PC-9 (cell line): ENCODE results near the gene TH. TPM values are rescaled to one million over a fixed set of nuclear protein-coding genes. Genes with fewer than 3 reads are reported as not detected.

ENCODE experiments used
- BruUV-seq: library from RNA; stranded (reverse); fragments of 400-500 nt; replicated peaks from 2 replicates; lab custom pipeline; 2021; lab: Mats Ljungman, UMichigan
- CTCF ChIA-PET: fragments of 300-600 bp; sonication (Branson Sonifier 250); formaldehyde crosslinking; loops from one replicate; lab custom pipeline; 2022; ENCODE audit warnings: antibody characterized with exemption; lab: Charles Lee
- POLR2A ChIA-PET: fragments of 300-600 bp; sonication (Branson Sonifier 250); formaldehyde crosslinking; loops from one replicate; lab custom pipeline; 2022; ENCODE audit warnings: antibody characterized with exemption; ENCODE audit not compliant: unreplicated experiment; lab: Charles Lee
- DNase-seq, 2 experiments: peaks; one replicate each; pipeline versions ENCODE4 v3.0.0 to v3.0.0-alpha.2; 2015 to 2022; ENCODE audit warnings: mixed read lengths in 1 of 2
- H2AFZ ChIP-seq: fragments of 200-600 bp; sonication (generic); 2 replicates; pipeline ENCODE4 v1.8.1; 2017; ENCODE audit warnings: antibody characterized with exemption
- H3F3A ChIP-seq: fragments of 200-600 bp; sonication (generic); 2 replicates; pipeline ENCODE4 v1.8.1; 2017; ENCODE audit warnings: antibody characterized with exemption, mild to moderate bottlenecking, low read depth; ENCODE audit not compliant: insufficient read depth
- H3K27ac ChIP-seq: fragments of 200-600 bp; sonication (generic); 2 replicates; pipeline ENCODE4 v1.6.1; 2016; ENCODE audit warnings: mixed run types
- H3K27me3 ChIP-seq: fragments of 200-600 bp; sonication (generic); 2 replicates; pipeline ENCODE4 v1.6.1; 2016; ENCODE audit warnings: low read depth, mixed run types; ENCODE audit not compliant: insufficient read depth
- H3K36me3 ChIP-seq: fragments of 200-600 bp; sonication (generic); 2 replicates; pipeline ENCODE4 v1.6.1; 2016; ENCODE audit warnings: low read depth, mixed run types
- H3K4me1 ChIP-seq: fragments of 200-600 bp; sonication (generic); replicated peaks from 2 replicates; pipeline ENCODE4 v1.6.1; 2016; ENCODE audit warnings: mixed run types; ENCODE audit not compliant: insufficient read depth
- H3K4me2 ChIP-seq: fragments of 200-600 bp; sonication (generic); 2 replicates; pipeline ENCODE4 v1.6.1; 2017; ENCODE audit warnings: mixed run types
- H3K4me3 ChIP-seq: fragments of 200-600 bp; sonication (generic); 2 replicates; pipeline ENCODE4 v1.6.1; 2016; ENCODE audit warnings: mixed run types
- H3K79me2 ChIP-seq: fragments of 200-600 bp; sonication (generic); 2 replicates; pipeline ENCODE4 v1.6.1; 2017; ENCODE audit warnings: low read depth, mixed run types
- H3K9me2 ChIP-seq: fragments of 200-600 bp; sonication (generic); 2 replicates; pipeline ENCODE4 v1.8.1; 2017; ENCODE audit warnings: mild to moderate bottlenecking; ENCODE audit not compliant: insufficient read depth
- H3K9me3 ChIP-seq: fragments of 200-600 bp; sonication (generic); 2 replicates; pipeline ENCODE4 v1.8.1; 2016; ENCODE audit warnings: low read depth; ENCODE audit not compliant: insufficient read depth
- H4K20me1 ChIP-seq: fragments of 200-600 bp; sonication (generic); 2 replicates; pipeline ENCODE4 v1.8.1; 2017; ENCODE audit not compliant: insufficient read depth
- CTCF ChIP-seq: fragments of 200-600 bp; sonication (generic); conservative IDR thresholded peaks from 2 replicates; pipeline ENCODE4 v1.6.1; 2017; ENCODE audit warnings: mixed run types, antibody characterized with exemption, mild to moderate bottlenecking, moderate library complexity
- EZH2 ChIP-seq: fragments of 200-600 bp; sonication (generic); IDR thresholded peaks from 2 replicates; pipeline ENCODE4 v1.8.0; 2017; ENCODE audit warnings: antibody characterized with exemption, low read depth
- intact Hi-C: fragments of 100-400 bp; cut with micrococcal nuclease; formaldehyde crosslinking; loops from one replicate; pipeline ENCODE4 v1.10.0; 2022; ENCODE audit not compliant: unreplicated experiment
- total RNA-seq: library from RNA; stranded (reverse); gene quantifications from 2 replicates; pipeline ENCODE4 v1.2.3, GENCODE V29; 2021

TH gene
- total RNA-seq, 1 experiment from 2014 or later: 2.2 TPM

- BruUV-seq: no TSS peak
- no peaks in the 10 kb centered on the region for H4K20me1 ChIP-seq
- H3K4me2 ChIP-seq: no peak overlapping the region
- no peak overlapping the region for H2AFZ ChIP-seq
- H3K27me3 ChIP-seq: no peaks in the 10 kb centered on the region
- H3K4me1 ChIP-seq: peaks cover 23% of the 10 kb centered on the region
- H3K9me3 ChIP-seq: no peaks in the 10 kb centered on the region
- POLR2A ChIA-PET: no interaction called here
- intact Hi-C loops: no loop called here
- H3K4me3 ChIP-seq: no peak overlapping the region
- no peak overlapping the region for H3K27ac ChIP-seq
- no peak for TF ChIP-seq EZH2
- no peak for TF ChIP-seq CTCF
- no peaks in the 10 kb centered on the region for H3K79me2 ChIP-seq
- no peak for DNase-seq
- H3K36me3 ChIP-seq: no peaks in the 10 kb centered on the region
- CTCF ChIA-PET: no interaction called here
- H3F3A ChIP-seq: no peaks in the 10 kb centered on the region
- no peaks in the 10 kb centered on the region for H3K9me2 ChIP-seq
These were observed 29.4 kb upstream of the TH start for GRCh38 chr11:2200957-2201519.

- Histone ChIP-seq H3K79me2 (no peaks in the 10 kb centered on the region), H3K4me3 (no peak overlapping the region), H3K4me2 (no peak overlapping the region), H3K36me3 (no peaks in the 10 kb centered on the region), H3K9me3 (no peaks in the 10 kb centered on the region), H2AFZ (no peak overlapping the region), H3K27ac (no peak overlapping the region), H3F3A (no peaks in the 10 kb centered on the region), H3K9me2 (no peaks in the 10 kb centered on the region), H3K27me3 (no peaks in the 10 kb centered on the region), H3K4me1 (peaks cover 23% of the 10 kb centered on the region), H4K20me1 (no peaks in the 10 kb centered on the region)
- ChIA-PET POLR2A (no interaction called here), CTCF (no interaction called here)
- intact Hi-C loops: no loop called here
- no peak for TF ChIP-seq CTCF
- no peak for TF ChIP-seq EZH2
- no TSS peak for BruUV-seq
- DNase-seq: no peak
These were observed 28.9 kb upstream of the TH start for GRCh38 chr11:2200536-2200935.

GRCh38 chr11:2199466-2200341 lies 28.1 kb upstream of the TH start:
- H4K20me1 ChIP-seq: no peaks in the 10 kb centered on the region
- no peaks in the 10 kb centered on the region for H3K79me2 ChIP-seq
- TF ChIP-seq CTCF (no peak), EZH2 (no peak)
- ChIA-PET POLR2A (no interaction called here), CTCF (interaction anchor here (0.9 kb wide), 1 partner anchor 99 kb away, joined by 3 read pairs; no protein-coding TSS in a partner anchor)
- no peaks in the 10 kb centered on the region for H3K27me3 ChIP-seq
- H3K4me2 ChIP-seq: no peak overlapping the region
- intact Hi-C loops: loop anchor here (5.0 kb wide), 1 partner anchor 203 kb away; the partner anchor contains the start of gene TSSC4
- H3K36me3 ChIP-seq: no peaks in the 10 kb centered on the region
- H3F3A ChIP-seq: no peaks in the 10 kb centered on the region
- H3K4me3 ChIP-seq: no peak overlapping the region
- no peaks in the 10 kb centered on the region for H3K9me3 ChIP-seq
- DNase-seq: no peak
- BruUV-seq: no TSS peak
- H3K9me2 ChIP-seq: no peaks in the 10 kb centered on the region
- peaks cover 23% of the 10 kb centered on the region for H3K4me1 ChIP-seq
- H3K27ac ChIP-seq: no peak overlapping the region
- no peak overlapping the region for H2AFZ ChIP-seq
